Uterus (tissue), 4 donors: ENCODE measurements around the gene UBXN1. TPM values are rescaled to one million over a fixed set of nuclear protein-coding genes. Genes with fewer than 3 reads are reported as not detected.

Experiments used
- small RNA-seq: library from RNA; depleted of rRNA; stranded (forward); fragments of <200 nt; gene quantifications from one replicate; pipeline ENCODE3, GENCODE V24; 2016
- total RNA-seq, 4 donors: library from RNA; depleted of rRNA in 3 of 4; stranded (reverse); fragments of >200 nt in 3 of 4; gene quantifications; one replicate each; pipeline versions ENCODE4 v1.1.0 to v1.2.4, GENCODE V29; 2014 to 2023
- donor health status: DM: yes; HTN: yes; CAD: no.

The UBXN1 gene
- total RNA-seq, 4 donors from 2014 or later = 55.4 to 276 (median 102) TPM

Small RNA genes within 50 kb of the gene (small RNA-seq; reads per million reads assigned to genes)
- gene SNORA57 = not detected

Other genes with a start within 250 kb of the UBXN1 start
- gene AHNAK, start 132.3 kb downstream of the UBXN1 start, total RNA-seq = 1,000 to 10,000 TPM in 1 of 4 donors, 100 to 1,000 TPM in 3; 452 to 1,353 (median 779) TPM
- 1,000 to 10,000 TPM; 1,301 to 1,426 (median 1,363) TPM for gene EEF1G, start 105.2 kb downstream of the UBXN1 start, total RNA-seq
- 10 to 100 TPM in 1 of 4 donors, 1 to 10 TPM in 3; 7.1 to 19.3 (median 8.6) TPM for gene TUT1, start 87.5 kb downstream of the UBXN1 start, total RNA-seq
- gene MTA2, start 77.2 kb downstream of the UBXN1 start, total RNA-seq = 100 to 1,000 TPM in 2 of 4 donors, 10 to 100 TPM in 2; 37.9 to 120 (median 78.2) TPM
- gene EML3, start 66.3 kb downstream of the UBXN1 start, total RNA-seq = 100 to 1,000 TPM in 1 of 4 donors, 10 to 100 TPM in 3; 17.9 to 126 (median 36.8) TPM
- gene ROM1, start 65.8 kb downstream of the UBXN1 start, total RNA-seq = 10 to 100 TPM in 1 of 4 donors, 1 to 10 TPM in 1, under 1 TPM in 1, not detected in 1; 0.77 to 11.9 (median 5.3) TPM
- gene B3GAT3, start 57.1 kb downstream of the UBXN1 start, total RNA-seq = 10 to 100 TPM; 17.7 to 50.4 (median 23.1) TPM
- 100 to 1,000 TPM in 3 of 4 donors, 10 to 100 TPM in 1; 56.9 to 513 (median 270) TPM for gene GANAB, start 32.5 kb downstream of the UBXN1 start, total RNA-seq
- 10 to 100 TPM in 3 of 4 donors, 1 to 10 TPM in 1; 4.9 to 27.4 (median 18.8) TPM for gene INTS5, start 25.8 kb downstream of the UBXN1 start, total RNA-seq
- gene C11orf98, start 13.9 kb downstream of the UBXN1 start, total RNA-seq = 10 to 100 TPM in 3 of 4 donors, 1 to 10 TPM in 1; 4.6 to 35.7 (median 19.5) TPM
- gene CSKMT, start 13.8 kb downstream of the UBXN1 start, total RNA-seq = 10 to 100 TPM in 2 of 4 donors, 1 to 10 TPM in 1, not detected in 1; 7.7 to 25.9 (median 12.6) TPM
- gene UQCC3, start 7.4 kb downstream of the UBXN1 start, total RNA-seq = 1 to 10 TPM in 3 of 4 donors, under 1 TPM in 1; 0.51 to 6.6 (median 3.4) TPM
- gene LBHD1, start 6.8 kb downstream of the UBXN1 start, total RNA-seq = 10 to 100 TPM in 1 of 4 donors, 1 to 10 TPM in 2, not detected in 1; 3.5 to 18.2 (median 6.9) TPM
- gene LRRN4CL, start 10.5 kb upstream of the UBXN1 start, total RNA-seq = 10 to 100 TPM; 36.2 to 50.6 (median 41.4) TPM
- gene BSCL2, start 28.4 kb upstream of the UBXN1 start, total RNA-seq = 10 to 100 TPM; 24.1 to 46.7 (median 34.4) TPM
- gene GNG3, start 28.6 kb upstream of the UBXN1 start, total RNA-seq = under 1 TPM in 1 of 4 donors, not detected in 3; 0.52 TPM
- 10 to 100 TPM; 17.7 to 58.3 (median 21.3) TPM for gene HNRNPUL2, start 48.4 kb upstream of the UBXN1 start, total RNA-seq
- gene TTC9C, start 49.4 kb upstream of the UBXN1 start, total RNA-seq = 10 to 100 TPM in 2 of 4 donors, 1 to 10 TPM in 2; 1.3 to 32.4 (median 16.3) TPM
- 10 to 100 TPM in 3 of 4 donors, under 1 TPM in 1; 0.59 to 28.9 (median 18.3) TPM for gene ZBTB3, start 75.1 kb upstream of the UBXN1 start, total RNA-seq
- 10 to 100 TPM; 55.0 to 97.6 (median 76.0) TPM for gene POLR2G, start 82.5 kb upstream of the UBXN1 start, total RNA-seq
- 10 to 100 TPM in 3 of 4 donors, 1 to 10 TPM in 1; 6.8 to 34.3 (median 24.1) TPM for gene TAF6L, start 92.3 kb upstream of the UBXN1 start, total RNA-seq
- gene TMEM179B, start 108.3 kb upstream of the UBXN1 start, total RNA-seq = 10 to 100 TPM; 22.3 to 83.8 (median 34.2) TPM
- 10 to 100 TPM in 2 of 4 donors, 1 to 10 TPM in 2; 1.0 to 28.0 (median 10.0) TPM for gene TMEM223, start 112.9 kb upstream of the UBXN1 start, total RNA-seq
- 10 to 100 TPM; 41.0 to 96.2 (median 50.2) TPM for gene NXF1, start 126.4 kb upstream of the UBXN1 start, total RNA-seq
- gene STX5, start 153.0 kb upstream of the UBXN1 start, total RNA-seq = 10 to 100 TPM; 36.5 to 73.5 (median 55.2) TPM
- gene TEX54, start 153.8 kb upstream of the UBXN1 start, total RNA-seq = not detected
- gene WDR74, start 160.5 kb upstream of the UBXN1 start, total RNA-seq = 10 to 100 TPM in 3 of 4 donors, 1 to 10 TPM in 1; 10.0 to 66.0 (median 35.0) TPM
- gene SLC3A2, start 201.8 kb upstream of the UBXN1 start, total RNA-seq = 100 to 1,000 TPM in 2 of 4 donors, 10 to 100 TPM in 2; 69.8 to 206 (median 98.4) TPM
- 1 to 10 TPM in 1 of 4 donors, not detected in 3; 1.3 TPM for gene CHRM1, start 242.3 kb upstream of the UBXN1 start, total RNA-seq